Activated CD4-positive, alpha-beta T cell treated with anti-CD3 and anti-CD28 coated beads, Interleukin-10, Interleukin-2, amounts not matched to agents 100 ng/mL and 50 ng/mL, durations not matched to agents 16 hours and 8 hours (primary cell): ENCODE measurements around the gene ADH6.
"Not testable (repeated sequence)": the region's sequence is repeated elsewhere in the genome, so short reads cannot be mapped to it uniquely, and the experiment has no call there.

Experiments used
- DNase-seq: peaks from one replicate; pipeline ENCODE4 v3.0.0-alpha.2; 2020

Gene ADH6

GRCh38 chr4:99189900-99190299 lies 29.1 kb downstream of the ADH6 start:
- DNase-seq, result not testable (repeated sequence)

DNA sequence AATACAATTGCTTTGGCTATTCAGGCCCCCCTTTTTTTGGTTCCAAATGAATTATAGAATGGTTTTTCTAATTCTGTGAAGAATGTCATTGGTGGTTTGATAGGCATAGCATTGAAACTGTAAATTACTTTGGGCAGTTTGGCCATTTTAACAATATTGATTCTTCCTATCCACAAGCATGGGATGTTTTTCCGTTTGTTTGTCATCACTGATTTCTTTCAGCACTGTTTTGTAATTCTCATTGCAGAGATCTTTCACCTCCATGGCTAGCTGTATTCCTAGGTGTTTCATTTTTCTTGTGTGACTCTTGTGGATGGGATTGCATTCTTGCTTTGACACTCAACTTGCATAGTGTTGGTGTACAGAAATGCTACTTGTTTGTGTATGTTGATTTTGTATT lies 33.0 kb downstream of the ADH6 start:
- DNase-seq, result no peak

DNA sequence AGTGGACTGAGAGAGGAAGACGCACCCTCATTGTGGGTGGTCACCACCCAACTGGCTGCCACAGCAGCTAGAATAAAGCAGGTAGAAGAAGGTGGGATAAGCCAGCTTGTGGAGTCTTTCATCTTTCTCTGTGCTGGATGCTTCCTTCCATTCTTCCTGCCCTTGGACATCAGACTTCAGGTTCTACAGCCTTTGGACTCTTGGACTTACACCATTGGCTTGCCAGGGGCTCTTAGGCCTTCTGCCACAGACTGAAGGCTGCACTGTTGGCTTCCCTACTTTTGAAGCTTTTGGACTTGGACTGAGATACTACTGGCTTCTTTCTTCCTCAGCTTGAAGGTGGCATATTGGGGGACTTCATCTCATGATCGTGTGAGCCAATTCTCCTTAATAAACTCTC lies 33.5 kb downstream of the ADH6 start:
- no peak for DNase-seq

DNA sequence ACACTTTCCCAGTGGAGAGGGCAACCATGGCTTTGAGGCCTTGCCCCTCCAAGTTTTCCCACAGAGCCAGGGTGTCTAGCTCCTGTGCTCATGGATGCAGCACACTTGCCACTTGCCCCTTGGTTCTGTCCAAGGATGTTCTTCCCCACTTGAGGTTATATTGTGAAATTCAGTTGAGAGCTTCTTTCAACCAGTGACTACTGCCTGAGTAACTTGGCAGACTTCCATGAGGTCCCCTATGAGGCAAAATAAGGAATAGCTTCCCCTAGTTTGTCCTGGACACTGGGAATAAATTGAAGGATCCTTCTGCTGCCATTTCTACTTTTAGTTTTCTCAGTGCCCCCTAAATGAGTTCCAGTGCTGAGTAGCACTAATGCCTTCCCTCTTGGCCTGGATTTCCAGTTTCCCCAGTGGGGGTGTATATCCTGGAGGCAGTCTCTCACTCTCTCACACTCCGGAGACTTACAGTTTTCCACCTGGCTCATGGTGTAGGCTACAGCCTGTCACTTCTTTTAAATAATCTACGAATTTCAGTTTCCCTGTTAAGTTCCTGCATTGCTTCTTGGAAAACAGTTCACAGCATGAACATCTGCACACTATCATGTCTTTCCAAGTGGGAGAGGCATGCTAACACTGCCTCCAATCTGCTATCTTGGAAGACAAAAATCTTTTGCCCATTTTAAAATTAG lies 38.5 kb downstream of the ADH6 start:
- DNase-seq, result no peak

GRCh38 chr4:99179626-99180025 lies 39.4 kb downstream of the ADH6 start:
- DNase-seq, result no peak

- no peak for DNase-seq
Measured at GRCh38 chr4:99179178-99179577, 39.9 kb downstream of the ADH6 start.

DNA sequence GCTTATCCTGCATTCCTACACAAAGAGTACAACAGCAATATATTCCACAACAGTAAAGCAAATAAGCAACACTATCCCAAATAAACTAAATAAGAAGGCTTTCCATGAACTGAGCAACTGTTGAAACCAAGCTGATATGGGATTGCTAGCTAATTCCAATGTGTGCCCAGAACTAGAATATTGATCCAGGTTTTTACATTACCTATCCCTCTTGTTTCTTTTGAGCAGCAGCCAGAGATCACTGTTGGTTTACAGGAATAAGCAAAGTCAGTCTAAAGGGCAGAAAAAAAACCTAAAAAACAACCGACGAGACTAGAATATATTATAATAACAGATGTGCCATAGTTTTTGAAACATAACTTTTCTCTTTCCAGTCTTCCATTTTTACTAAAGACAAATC lies 52.5 kb downstream of the ADH6 start:
- no peak for DNase-seq

DNA sequence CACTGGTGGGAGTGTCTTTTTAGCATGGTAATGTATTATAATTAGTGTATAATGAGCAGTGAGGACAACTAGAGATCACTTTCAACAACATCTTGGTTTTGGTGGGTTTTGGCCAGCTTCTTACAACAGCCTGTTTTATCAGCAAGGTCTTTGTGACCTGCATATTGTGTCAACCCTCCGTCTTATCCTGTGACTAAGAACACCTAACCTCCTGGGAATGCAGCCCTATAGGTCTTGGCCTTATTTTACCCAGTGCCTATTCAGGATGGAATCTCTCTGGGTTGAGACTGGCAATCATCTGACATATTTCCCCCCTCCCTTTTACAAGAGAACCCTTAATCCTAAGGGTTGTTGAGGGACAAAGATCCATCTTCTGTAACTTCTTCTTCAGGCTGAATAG lies 53.1 kb downstream of the ADH6 start:
- DNase-seq, result no peak

GRCh38 chr4:99161373-99162099 lies 57.5 kb downstream of the ADH6 start:
- DNase-seq, result no peak

GRCh38 chr4:99159699-99160098 lies 59.3 kb downstream of the ADH6 start:
- no peak for DNase-seq

DNA sequence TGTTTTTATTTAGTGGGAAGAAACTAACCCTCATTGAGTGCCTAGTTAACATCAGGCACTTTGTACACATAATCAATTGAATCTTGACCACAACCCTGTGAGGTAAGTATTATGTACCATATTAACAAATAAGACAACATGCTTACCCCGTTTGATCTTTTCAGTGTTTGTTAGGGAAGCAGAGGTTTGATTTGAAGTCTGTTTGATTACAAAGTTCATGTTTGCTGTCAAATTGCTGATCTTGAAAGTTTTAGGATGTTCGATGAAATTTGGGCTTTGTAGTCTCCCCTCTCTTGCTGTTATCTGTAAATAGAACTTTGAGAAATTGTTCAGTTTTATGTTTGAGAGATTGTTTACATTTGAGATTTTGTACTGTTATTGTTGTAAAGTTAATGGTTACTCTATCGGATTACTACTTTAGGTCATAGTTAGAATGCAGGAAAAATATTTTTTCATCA lies 61.5 kb downstream of the ADH6 start:
- DNase-seq, result no peak

- DNase-seq, result no peak
Measured at GRCh38 chr4:99156992-99157391, 62.1 kb downstream of the ADH6 start.

DNA sequence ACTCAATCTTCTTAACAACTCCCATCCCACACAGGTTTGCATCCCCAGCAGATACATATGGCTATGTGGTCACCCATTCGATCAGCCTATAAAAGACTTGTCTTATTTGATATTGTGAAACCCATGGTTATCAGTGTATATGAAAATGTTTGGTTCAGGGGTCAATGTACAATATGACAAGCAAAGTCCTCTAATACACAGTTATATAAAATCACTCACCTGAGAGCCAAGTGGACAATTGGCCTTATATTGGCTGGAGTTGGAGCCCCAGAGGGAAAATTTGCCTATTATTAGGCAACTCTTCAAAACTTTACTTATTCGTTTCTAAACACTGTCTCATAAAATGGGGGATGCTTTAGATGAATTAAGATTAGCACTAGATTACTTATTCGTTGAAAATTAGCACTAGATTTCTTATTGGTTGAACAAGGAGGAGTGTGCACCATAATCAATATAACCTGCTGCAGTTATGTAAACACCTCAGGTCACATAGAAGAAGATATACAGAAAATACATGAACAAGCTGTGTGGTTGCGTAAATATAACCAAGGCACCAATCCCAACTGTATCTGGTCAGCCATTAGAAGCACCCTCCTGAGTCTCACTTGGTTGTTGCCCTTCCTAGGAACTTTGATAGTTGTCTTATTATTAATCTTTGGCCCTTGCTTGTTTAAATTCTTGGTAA lies 64.2 kb downstream of the ADH6 start:
- no peak for DNase-seq
